Glutamatergic neuron (in vitro differentiated cells): Measurements from ENCODE around the gene MKI67. TPM values are rescaled to one million over a fixed set of nuclear protein-coding genes. Genes with fewer than 3 reads are reported as not detected.

Source experiments
- DNase-seq: peaks from one replicate; pipeline ENCODE4 v3.0.0; 2022
- H3K27ac Mint-ChIP-seq: one replicate; pipeline ENCODE4 v1.8.0; 2020; ENCODE audit warnings: mild to moderate bottlenecking, mixed read lengths, inconsistent platforms; ENCODE audit not compliant: unreplicated experiment
- H3K27me3 Mint-ChIP-seq: one replicate; pipeline ENCODE4 v1.8.0; 2020; ENCODE audit warnings: mild to moderate bottlenecking, moderate library complexity, mixed read lengths, inconsistent platforms; ENCODE audit not compliant: unreplicated experiment
- H3K36me3 Mint-ChIP-seq: one replicate; pipeline ENCODE4 v1.8.0; 2020; ENCODE audit warnings: mild to moderate bottlenecking, mixed read lengths, inconsistent platforms; ENCODE audit not compliant: unreplicated experiment
- H3K4me1 Mint-ChIP-seq: one replicate; pipeline ENCODE4 v1.8.0; 2020; ENCODE audit warnings: mild to moderate bottlenecking, low read depth, mixed read lengths, inconsistent platforms; ENCODE audit not compliant: unreplicated experiment
- H3K4me3 Mint-ChIP-seq: one replicate; pipeline ENCODE4 v1.8.0; 2020; ENCODE audit warnings: mild to moderate bottlenecking, mixed read lengths, inconsistent platforms; ENCODE audit not compliant: unreplicated experiment
- H3K9me3 Mint-ChIP-seq: one replicate; pipeline ENCODE4 v1.8.0; 2020; ENCODE audit warnings: mild to moderate bottlenecking, moderate library complexity, mixed read lengths, inconsistent platforms; ENCODE audit not compliant: unreplicated experiment
- total RNA-seq: library from RNA; stranded (reverse); fragmentation: NEBNext Ultra II Directional; extraction: Animal tissue kit (Norgen Biotek cat#: 25700); gene quantifications from one replicate; pipeline ENCODE4 v1.2.1, GENCODE V29; 2021; ENCODE audit not compliant: unreplicated experiment
- TF ChIP-seq, protein P1 (sequence below): fragments of 200-600 bp; sonication (generic); IDR thresholded peaks from one replicate; pipeline ENCODE4 v1.5.0; 2021; ENCODE audit not compliant: partially characterized antibody, unreplicated experiment

The MKI67 gene
- total RNA-seq, 1 donor from 2014 or later = 14.7 TPM

DNA sequence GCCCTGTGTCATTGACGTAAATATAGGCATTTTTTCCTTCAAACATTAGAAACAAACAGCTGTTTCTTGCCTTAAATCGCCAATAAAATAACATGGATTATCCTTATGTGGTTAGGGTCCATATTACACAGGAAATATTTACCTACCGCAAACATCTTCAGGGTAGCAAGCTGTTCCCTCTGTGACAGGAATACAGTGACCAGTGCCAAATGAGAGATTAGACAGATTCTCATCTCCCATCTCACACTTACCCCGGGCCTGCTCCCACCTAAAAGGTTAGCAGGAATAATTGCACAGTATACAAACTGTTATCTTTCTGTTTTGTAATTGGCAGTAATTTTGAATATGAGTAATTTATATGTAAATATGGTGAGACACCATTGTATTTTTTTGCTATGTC, 16.5 kb downstream of the MKI67 start:
- DNase-seq = no peak

DNA sequence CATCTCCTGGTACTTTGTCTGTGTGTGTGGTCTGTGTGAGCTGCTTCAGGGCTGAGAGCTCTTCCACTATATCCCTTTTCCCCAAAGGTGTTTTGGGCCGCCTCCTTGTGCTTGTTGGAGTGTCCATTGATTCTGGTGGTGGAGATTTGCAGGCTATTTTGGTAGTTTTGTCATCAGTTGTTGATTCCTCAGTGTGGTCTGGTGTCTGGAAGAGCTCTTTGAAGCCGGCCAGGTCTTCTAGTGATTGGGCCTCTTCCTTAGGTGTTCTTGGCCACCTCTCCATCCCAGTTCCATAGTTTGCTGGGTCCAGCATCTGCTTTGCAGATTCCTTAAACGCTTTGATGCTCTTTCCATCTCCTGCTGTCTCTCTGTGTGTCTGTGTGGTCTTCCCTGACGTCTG, 20.8 kb downstream of the MKI67 start:
- Mint-ChIP-seq H3K4me3 (no peak overlapping the region), H3K9me3 (no peaks in the 10 kb centered on the region), H3K27me3 (peaks cover 1% of the 10 kb centered on the region), H3K36me3 (peaks cover 4% of the 10 kb centered on the region), H3K27ac (no peak overlapping the region), H3K4me1 (no peaks in the 10 kb centered on the region)
- no peak for DNase-seq
- TF ChIP-seq, protein P1, sequence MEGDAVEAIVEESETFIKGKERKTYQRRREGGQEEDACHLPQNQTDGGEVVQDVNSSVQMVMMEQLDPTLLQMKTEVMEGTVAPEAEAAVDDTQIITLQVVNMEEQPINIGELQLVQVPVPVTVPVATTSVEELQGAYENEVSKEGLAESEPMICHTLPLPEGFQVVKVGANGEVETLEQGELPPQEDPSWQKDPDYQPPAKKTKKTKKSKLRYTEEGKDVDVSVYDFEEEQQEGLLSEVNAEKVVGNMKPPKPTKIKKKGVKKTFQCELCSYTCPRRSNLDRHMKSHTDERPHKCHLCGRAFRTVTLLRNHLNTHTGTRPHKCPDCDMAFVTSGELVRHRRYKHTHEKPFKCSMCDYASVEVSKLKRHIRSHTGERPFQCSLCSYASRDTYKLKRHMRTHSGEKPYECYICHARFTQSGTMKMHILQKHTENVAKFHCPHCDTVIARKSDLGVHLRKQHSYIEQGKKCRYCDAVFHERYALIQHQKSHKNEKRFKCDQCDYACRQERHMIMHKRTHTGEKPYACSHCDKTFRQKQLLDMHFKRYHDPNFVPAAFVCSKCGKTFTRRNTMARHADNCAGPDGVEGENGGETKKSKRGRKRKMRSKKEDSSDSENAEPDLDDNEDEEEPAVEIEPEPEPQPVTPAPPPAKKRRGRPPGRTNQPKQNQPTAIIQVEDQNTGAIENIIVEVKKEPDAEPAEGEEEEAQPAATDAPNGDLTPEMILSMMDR = no peak

More for the DNA sequence above, 16.5 kb downstream of the MKI67 start:
- H3K4me1 Mint-ChIP-seq = no peaks in the 10 kb centered on the region
- H3K27ac Mint-ChIP-seq = no peak overlapping the region
- TF ChIP-seq, protein P1 = no peak
- H3K36me3 Mint-ChIP-seq = no peaks in the 10 kb centered on the region
- H3K4me3 Mint-ChIP-seq = no peak overlapping the region
- H3K9me3 Mint-ChIP-seq = peaks cover 2% of the 10 kb centered on the region
- H3K27me3 Mint-ChIP-seq = peaks cover 1% of the 10 kb centered on the region

DNA sequence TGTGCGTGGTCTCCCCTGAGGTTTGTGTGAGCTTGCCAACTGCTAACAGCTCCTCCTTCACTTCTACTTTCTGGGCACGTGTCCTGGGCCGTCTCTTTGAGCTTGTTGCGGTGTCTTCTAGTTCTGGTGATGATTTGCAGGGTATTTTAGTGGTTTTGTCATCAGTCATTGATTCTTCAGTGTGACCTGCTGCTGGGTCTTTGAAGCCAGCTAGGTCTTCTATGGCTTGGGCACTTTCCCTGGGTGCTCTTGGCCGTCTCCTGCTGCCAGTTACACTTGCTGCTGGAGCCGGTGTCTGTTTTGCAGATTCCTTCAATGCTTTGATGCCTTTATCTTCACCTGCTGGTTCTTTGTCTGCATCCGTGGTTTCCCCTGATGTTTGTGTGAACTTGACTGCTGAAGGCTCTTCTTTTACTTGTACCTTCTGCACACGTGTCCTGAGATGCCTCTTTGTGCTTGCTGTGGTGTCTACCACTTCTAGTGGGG, 23.0 kb downstream of the MKI67 start:
- H3K4me3 Mint-ChIP-seq = no peak overlapping the region

DNA sequence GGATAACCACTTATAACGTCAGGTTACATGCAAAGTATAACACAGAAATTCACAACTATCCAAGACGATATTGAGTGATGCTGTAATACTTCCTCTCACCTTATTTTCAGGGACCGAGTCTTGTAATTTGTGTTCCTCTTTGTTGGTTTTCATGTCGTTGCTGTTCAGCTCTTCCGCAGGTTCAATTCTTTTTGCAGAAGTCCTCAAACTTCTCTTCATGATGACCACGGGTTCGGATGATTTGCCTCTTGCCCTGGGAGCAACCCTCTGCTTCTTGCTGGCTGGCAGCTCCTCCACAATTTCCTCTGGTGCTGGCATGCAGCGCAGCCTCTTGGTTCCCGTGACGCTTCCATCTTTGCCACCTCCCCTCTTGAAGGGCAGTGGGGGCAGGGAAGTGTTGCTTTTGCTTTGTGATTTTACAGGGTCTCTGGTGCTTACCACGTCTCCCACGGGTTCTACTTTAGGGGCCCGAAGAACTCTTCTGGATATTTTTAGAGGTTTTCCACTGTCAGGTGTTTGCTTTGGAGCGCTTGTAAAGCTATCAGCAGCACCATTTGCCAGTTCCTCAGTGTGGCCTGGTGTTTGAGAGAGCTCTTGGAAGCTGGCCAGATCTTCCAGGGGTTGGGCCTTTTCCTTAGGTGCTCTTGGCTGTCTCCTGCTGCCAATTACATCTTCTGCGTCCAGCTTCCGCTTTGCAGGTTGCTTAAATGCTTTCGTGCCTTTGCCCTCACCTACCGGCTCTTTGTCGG, 23.6 kb downstream of the MKI67 start:
- Mint-ChIP-seq H3K27me3 (peaks cover 1% of the 10 kb centered on the region), H3K4me3 (no peak overlapping the region), H3K9me3 (no peaks in the 10 kb centered on the region), H3K36me3 (peaks cover 4% of the 10 kb centered on the region), H3K27ac (no peak overlapping the region), H3K4me1 (no peaks in the 10 kb centered on the region)
- TF ChIP-seq, protein P1 = no peak
- no peak for DNase-seq

More for the DNA sequence above, 23.0 kb downstream of the MKI67 start:
- no peaks in the 10 kb centered on the region for H3K4me1 Mint-ChIP-seq
- H3K27me3 Mint-ChIP-seq = peaks cover 1% of the 10 kb centered on the region
- TF ChIP-seq, protein P1 = no peak
- no peaks in the 10 kb centered on the region for H3K9me3 Mint-ChIP-seq
- peaks cover 4% of the 10 kb centered on the region for H3K36me3 Mint-ChIP-seq
- no peak for DNase-seq
- no peak overlapping the region for H3K27ac Mint-ChIP-seq

GRCh38 chr10:128101901-128102300, 24.3 kb downstream of the MKI67 start:
- Mint-ChIP-seq H3K27me3 (peaks cover 1% of the 10 kb centered on the region), H3K4me3 (no peak overlapping the region), H3K4me1 (no peaks in the 10 kb centered on the region), H3K27ac (no peak overlapping the region), H3K36me3 (peaks cover 4% of the 10 kb centered on the region), H3K9me3 (no peaks in the 10 kb centered on the region)
- TF ChIP-seq, protein P1 = no peak
- DNase-seq = no peak
